Psoas muscle (tissue), 8 donors: Measurements from ENCODE around the gene ACACA. TPM values are rescaled to one million over a fixed set of nuclear protein-coding genes. Genes with fewer than 3 reads are reported as not detected.

Experiments
- ATAC-seq, 4 donors: fragments of 200-7000 bp; cut with Tn5 transposase; one replicate each; pipeline ENCODE4 v1.9.1; 2020; ENCODE audit warnings: moderate library complexity in 3 of 4, mild to moderate bottlenecking in 2 of 4
- DNase-seq, 2 donors: peaks; one replicate each; pipeline ENCODE4 v3.0.0-alpha.2; 2020
- H3K27ac ChIP-seq: fragments of 200-600 bp; one replicate; pipeline ENCODE4 v1.8.0; 2022
- H3K27me3 ChIP-seq, 3 donors: fragments of 200-600 bp in 1 of 3; one replicate each; pipeline versions ENCODE4 v1.6.1 to v1.8.0; 2013 to 2022; ENCODE audit warnings: low read length in 2 of 3, mild to moderate bottlenecking in 2 of 3, moderate library complexity in 1 of 3; ENCODE audit not compliant: insufficient read depth in 3 of 3
- H3K36me3 ChIP-seq, 2 donors: fragments of 200-600 bp in 1 of 2; one replicate each; pipeline versions ENCODE4 v1.6.1 to v1.8.0; 2013 to 2022; ENCODE audit warnings: low read depth in 1 of 2, mild to moderate bottlenecking in 1 of 2, moderate library complexity in 1 of 2; ENCODE audit not compliant: insufficient read depth in 1 of 2
- H3K4me1 ChIP-seq: fragments of 200-600 bp; one replicate; pipeline ENCODE4 v1.8.0; 2022
- H3K4me3 ChIP-seq: fragments of 200-600 bp; one replicate; pipeline ENCODE4 v1.8.0; 2022; ENCODE audit warnings: mild to moderate bottlenecking
- H3K9me3 ChIP-seq: fragments of 200-600 bp; one replicate; pipeline ENCODE4 v1.8.0; 2022
- CTCF ChIP-seq: fragments of 200-600 bp; IDR thresholded peaks from one replicate; pipeline ENCODE4 v1.8.0; 2022; ENCODE audit warnings: antibody characterized with exemption
- WGBS, 3 donors: extraction: QIAGEN DNeasy Blood & Tissue Kit; methylation state at CpG; one replicate each; pipeline versions ENCODE4 v1.1.6 to v1.1.7; 2013; 5-methylcytosine and 5-hydroxymethylcytosine counted together
- intact Hi-C, 2 donors: fragments of 100-400 bp; cut with DNase I; formaldehyde crosslinking; loops; one replicate each; pipeline versions ENCODE4 v1.11.0 to v1.14.2; 2022
- polyA plus RNA-seq, 3 donors: library from polyadenylated mRNA; stranded (reverse); fragments of 200-250 nt; gene quantifications; one replicate each; pipeline ENCODE4 v1.2.3, GENCODE V29; 2013
- total RNA-seq, 4 donors: library from RNA; stranded (reverse); fragmentation: NEBNext Ultra II Directional in 2 of 4; extraction: Animal tissue kit (Norgen Biotek cat#: 25700) in 2 of 4; gene quantifications; one replicate each; pipeline versions ENCODE4 v1.2.1 to v1.2.4, GENCODE V29; 2021 to 2023
- donor health status: healthy with polysubstance abuse.
- donor health status: DM: no; HTN: no; CAD: no; lungs with moderate emphysema.
- donor health status: Bipolar disorder and iron deficiency.
- donor health status: healthy.
- donor health status: DM: yes; HTN: yes; CAD: no.
- donor health status: DM: no; HTN: no; CAD: no.
- donor health status: DM: no; HTN: no; CAD: no.
- donor health status: DM: yes; HTN: yes; CAD: no.

ACACA gene
- total and polyA plus RNA-seq, 7 donors, result 7.2 to 42.6 (median 21.5) TPM

DNA sequence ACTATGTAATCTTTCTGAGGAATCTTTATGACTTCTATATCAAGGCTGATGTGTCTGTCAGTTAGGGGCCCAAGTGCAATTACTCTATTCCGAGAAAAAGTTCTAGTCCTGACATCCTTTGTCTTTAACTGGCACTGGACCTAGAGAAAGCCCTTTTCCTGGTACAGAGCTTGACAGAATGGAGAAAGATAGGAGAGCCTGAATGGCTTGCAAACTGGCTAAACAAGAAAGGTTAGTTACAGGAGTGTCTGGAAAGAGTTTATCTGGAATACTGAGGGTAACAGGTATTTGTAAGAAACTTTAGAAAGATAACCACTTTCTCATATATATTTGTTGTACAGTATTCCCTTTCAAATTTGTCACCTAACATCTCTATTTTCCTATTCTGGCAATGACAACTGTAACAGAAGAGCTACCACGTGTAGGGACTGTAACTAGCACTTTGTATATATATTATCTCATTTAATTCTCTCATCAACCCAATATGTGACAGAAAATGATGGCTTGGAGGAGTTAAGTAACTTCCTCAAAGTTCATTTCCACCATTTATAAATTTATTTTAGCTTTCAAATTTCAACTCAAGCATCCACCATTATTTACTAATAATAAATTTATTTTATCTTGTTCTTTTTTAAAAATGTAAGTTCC, 128.3 kb downstream of the ACACA start:
- DNase-seq (no peak), ATAC-seq (no peak)
- H3K27ac ChIP-seq, result no peak overlapping the region
- H3K4me3 ChIP-seq, result no peak overlapping the region
- TF ChIP-seq CTCF, result no peak
- peaks cover 2 to 65% of the 10 kb centered on the region in 2 donors for H3K36me3 ChIP-seq
- 81 to 89% (median 83%) methylated on average over 2 of the region's 2 CpGs for WGBS, 3 donors
- intact Hi-C loops, result no loop called here
- H3K27me3 ChIP-seq, result no peaks in the 10 kb centered on the region
- H3K9me3 ChIP-seq, result no peaks in the 10 kb centered on the region
- H3K4me1 ChIP-seq, result no peaks in the 10 kb centered on the region

DNA sequence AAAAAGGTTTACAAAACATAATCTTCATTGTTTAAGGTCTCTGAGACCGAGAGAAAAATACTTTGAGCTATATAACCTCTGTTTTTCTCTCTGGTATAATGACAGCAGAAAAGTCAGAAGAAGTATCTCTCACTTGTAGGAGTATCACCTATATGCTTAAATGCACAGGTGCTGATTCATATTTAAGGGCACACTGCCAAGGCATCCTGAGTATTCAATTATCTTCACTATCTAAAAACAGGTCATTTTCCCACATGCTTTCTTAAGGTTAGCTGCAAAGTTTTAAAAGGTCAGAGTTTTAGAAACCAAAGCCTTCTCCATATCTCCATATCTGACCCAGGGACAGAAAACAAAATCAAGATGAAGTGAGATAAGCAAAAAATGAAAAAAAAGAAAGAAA, 130.2 kb downstream of the ACACA start:
- WGBS, 3 donors, result 0% methylated on average over 1 of the region's 1 CpG
- H3K4me1 ChIP-seq, result no peaks in the 10 kb centered on the region
- no peaks in the 10 kb centered on the region for H3K9me3 ChIP-seq

GRCh38 chr17:37274461-37274860, 132.2 kb downstream of the ACACA start:
- ATAC-seq (no peak), DNase-seq (no peak)
- no peaks in the 10 kb centered on the region for H3K9me3 ChIP-seq
- no peaks in the 10 kb centered on the region for H3K27me3 ChIP-seq
- H3K4me3 ChIP-seq, result no peak overlapping the region
- intact Hi-C loops, result no loop called here
- H3K36me3 ChIP-seq, result peaks cover 4 to 63% of the 10 kb centered on the region in 2 donors
- 59 to 64% (median 64%) methylated on average over 6 of the region's 6 CpGs for WGBS, 3 donors
- H3K27ac ChIP-seq, result no peak overlapping the region
- TF ChIP-seq CTCF, result no peak
- H3K4me1 ChIP-seq, result no peaks in the 10 kb centered on the region

More for the DNA sequence above, 130.2 kb downstream of the ACACA start:
- TF ChIP-seq CTCF, result no peak
- intact Hi-C loops, result no loop called here
- DNase-seq (no peak), ATAC-seq (no peak)
- Histone ChIP-seq H3K27me3 (no peaks in the 10 kb centered on the region), H3K4me3 (no peak overlapping the region), H3K27ac (peak overlapping the region; percentile 19), H3K36me3 (peaks cover 4 to 51% of the 10 kb centered on the region in 2 donors)

DNA sequence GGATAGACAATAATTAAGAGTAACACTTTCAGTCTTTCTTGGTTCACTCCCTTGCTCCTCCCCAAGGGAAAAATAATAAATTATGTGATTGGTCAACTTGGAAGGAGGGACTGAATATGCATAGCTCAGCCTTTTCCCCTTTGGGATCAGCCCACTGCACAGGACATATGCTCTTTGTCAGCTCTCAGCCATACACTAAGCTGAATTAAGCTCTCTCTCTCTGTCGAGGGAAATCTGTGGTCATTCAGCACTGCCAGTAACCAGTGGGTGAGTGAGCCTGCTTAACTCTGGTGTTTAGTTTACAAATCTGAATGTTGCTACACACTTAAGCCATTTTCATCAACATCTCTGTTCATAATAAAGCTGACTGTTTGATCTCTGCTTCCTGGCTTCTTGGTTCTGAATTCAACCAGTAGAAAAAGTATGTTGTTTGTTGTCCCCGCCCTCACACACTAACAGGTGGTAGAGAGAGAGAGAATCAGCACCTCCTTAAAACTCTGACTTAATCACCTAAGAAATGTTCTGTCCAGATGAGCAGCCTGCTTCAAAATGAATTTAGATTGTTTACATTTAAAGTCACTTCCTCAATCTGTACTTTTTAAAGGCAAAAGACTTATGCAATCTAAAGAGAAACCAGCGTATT, 133.1 kb downstream of the ACACA start:
- ATAC-seq, result no peak
- intact Hi-C loops, result no loop called here
- Histone ChIP-seq H3K27me3 (no peaks in the 10 kb centered on the region), H3K27ac (no peak overlapping the region), H3K36me3 (peaks cover 4 to 70% of the 10 kb centered on the region in 2 donors), H3K9me3 (no peaks in the 10 kb centered on the region), H3K4me3 (no peak overlapping the region), H3K4me1 (no peaks in the 10 kb centered on the region)
- WGBS, 3 donors, result 68 to 70% (median 69%) methylated on average over 3 of the region's 3 CpGs
- DNase-seq, result no peak
- TF ChIP-seq CTCF, result no peak
